Stimulated activated CD8-positive, alpha-beta memory T cell treated with anti-CD3 and anti-CD28 coated beads, Interleukin-12 subunit alpha, Interleukin-12 subunit beta, amount 100 ng/mL, for 4 hours (primary cell): ENCODE data around the gene FRMD4B.
"Not testable (repeated sequence)": the region's sequence is repeated elsewhere in the genome, so short reads cannot be mapped to it uniquely, and the experiment has no call there.

Source experiments
- DNase-seq: peaks from one replicate; pipeline ENCODE4 v3.0.0-alpha.2; 2020; ENCODE audit warnings: low read depth

The FRMD4B gene

DNA sequence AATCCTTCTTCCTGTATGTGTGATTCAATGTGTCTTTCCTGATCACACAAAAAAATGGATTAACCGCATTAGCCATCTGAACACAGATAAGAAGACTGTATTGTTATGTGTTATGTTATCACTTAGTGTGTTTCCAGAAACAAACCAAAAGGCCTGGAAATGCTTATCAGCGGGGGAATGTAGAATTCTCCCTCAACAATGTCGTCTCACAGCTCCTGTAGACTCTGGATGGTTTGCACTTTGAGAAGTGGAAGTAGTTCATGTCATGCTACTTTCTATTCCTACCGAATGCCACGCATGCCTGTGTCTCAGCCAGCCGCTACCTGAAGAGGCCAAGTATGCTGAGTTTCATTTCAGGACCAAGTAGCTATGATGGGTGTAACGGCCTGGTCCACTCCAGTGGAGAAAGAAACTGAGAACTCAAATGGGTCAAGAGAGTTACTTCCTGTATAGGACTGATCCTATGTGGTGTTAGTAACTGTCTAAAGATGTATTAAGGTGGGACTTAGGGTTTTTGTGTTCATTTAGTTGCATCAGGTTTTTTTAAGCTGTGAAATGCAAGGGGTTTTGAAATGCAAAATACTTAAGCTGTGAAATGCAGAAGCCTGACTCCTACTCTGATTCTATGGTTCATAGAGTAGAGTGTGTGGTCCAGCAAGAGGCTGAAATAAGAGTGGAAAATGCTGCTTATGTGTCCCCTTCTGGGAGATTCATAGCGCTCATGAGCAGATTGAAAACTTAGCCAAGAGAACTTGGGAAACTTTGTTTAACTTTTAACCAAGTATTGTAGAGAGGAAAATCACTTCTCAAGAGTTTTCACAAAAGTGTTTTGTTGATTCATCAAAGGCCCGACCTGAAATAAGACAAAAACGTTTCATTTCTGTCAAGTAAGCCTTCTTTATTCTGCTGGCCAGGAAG, 145.0 kb downstream of the FRMD4B start:
- no peak for DNase-seq

GRCh38 chr3:69239063-69239462, 146.8 kb downstream of the FRMD4B start:
- DNase-seq: no peak

- DNase-seq: no peak
Measured at GRCh38 chr3:69236812-69237707, 148.8 kb downstream of the FRMD4B start.

GRCh38 chr3:69235882-69236281, 150.0 kb downstream of the FRMD4B start:
- no peak for DNase-seq

DNA sequence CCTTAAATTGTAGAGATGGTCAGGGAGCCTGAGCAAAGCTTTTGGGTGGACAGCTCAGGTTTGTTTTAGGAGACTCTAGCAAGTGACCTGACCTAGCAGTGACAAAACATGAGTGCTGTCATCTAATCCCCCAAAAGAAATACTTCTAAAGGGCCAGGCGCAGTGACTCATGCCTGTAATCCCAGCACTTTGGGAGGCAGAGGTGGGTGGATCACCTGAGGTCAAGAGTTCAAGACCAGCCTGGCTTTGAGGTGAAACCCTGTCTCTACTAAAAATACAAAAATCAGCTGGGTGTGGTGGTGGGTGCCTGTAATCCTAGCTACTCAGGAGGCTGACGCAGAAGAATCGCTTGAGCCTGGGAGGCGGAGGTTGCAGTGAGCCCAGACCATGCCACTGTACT, 150.7 kb downstream of the FRMD4B start:
- DNase-seq: not testable (repeated sequence)

DNA sequence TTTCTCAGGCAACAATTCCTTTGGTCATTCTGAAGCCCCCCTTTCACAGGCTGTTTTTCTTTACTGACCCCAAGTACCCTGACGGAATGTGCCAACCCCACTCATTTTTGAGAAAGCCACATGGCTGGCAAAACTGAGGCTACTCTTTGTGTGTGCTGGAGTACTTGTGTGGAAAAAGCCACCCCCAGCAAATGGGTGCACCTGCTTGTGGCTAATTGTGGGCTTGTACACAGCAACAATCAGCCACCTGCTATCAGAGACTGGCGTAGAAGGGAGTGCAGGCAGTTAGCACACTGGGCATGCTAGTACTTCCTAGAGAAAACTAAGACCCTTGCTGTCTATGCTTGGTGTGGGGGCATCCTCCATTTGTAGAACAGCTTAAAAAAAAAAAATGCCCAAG, 153.4 kb downstream of the FRMD4B start:
- no peak for DNase-seq

DNA sequence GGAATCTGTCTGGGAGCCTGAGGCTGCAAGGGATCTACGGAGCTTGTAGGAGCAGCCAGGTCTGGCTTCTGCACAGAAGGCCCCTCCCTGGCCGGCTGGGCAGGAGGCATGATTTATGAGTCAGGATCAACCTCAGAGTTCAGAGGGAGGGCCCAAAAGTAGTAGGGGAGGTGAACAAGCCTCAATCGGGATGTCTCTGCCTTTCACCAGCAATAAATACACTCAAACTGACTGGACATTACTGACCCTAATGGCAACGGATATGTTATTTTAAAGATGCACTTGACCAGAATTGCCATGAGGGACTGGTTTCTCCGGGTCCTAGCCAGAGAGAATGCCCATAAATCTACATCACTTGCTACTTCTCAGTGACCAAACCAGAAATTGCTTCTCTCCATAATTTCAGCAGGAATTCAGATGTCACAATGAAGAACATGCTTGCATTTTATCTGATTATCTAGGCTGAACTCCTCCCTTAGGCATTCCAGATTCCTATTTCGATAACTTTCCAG, 153.9 kb downstream of the FRMD4B start:
- DNase-seq: no peak

GRCh38 chr3:69226071-69226470, 159.8 kb downstream of the FRMD4B start:
- DNase-seq: no peak

GRCh38 chr3:69219101-69219708, 166.7 kb downstream of the FRMD4B start:
- no peak for DNase-seq

DNA sequence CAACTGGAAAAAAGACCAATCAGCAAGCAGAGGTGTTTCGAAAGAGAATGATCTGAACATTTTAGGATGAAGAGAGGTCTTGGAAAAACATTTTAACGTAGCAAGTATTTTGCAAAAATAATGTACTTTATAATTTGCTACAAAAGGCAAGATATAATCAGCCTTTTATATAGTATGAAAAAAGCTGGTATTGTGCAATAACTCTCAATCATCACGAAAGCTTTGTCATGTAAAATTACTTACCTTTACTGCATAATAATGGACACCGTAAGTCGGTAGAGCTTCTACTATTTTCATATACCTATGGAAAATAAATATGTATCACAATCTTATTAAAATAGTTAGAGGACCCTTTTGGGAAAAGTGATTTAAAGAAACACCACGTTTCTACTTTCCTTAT, 167.8 kb downstream of the FRMD4B start:
- DNase-seq: no peak

- no peak for DNase-seq
Measured at GRCh38 chr3:69216981-69217380, 168.9 kb downstream of the FRMD4B start.

DNA sequence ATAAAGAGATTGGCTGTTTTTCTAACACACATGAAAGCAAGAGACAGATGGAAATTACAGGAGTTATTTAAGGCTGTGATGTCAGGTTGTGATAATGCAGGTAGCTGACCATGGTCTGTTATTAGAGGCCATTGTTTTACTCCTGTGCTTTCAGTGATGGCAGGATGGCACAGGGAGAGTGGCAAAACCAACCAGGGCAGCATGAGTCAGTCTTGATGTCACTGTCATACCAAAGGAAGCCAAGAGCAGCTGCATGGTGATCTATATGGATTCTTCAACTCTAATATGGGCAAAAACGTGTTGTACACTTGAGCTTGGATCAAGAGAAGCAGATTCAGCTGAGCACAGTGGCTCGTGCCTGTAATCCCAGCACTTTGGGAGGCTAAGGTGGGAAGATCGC, 171.6 kb downstream of the FRMD4B start:
- DNase-seq: no peak

DNA sequence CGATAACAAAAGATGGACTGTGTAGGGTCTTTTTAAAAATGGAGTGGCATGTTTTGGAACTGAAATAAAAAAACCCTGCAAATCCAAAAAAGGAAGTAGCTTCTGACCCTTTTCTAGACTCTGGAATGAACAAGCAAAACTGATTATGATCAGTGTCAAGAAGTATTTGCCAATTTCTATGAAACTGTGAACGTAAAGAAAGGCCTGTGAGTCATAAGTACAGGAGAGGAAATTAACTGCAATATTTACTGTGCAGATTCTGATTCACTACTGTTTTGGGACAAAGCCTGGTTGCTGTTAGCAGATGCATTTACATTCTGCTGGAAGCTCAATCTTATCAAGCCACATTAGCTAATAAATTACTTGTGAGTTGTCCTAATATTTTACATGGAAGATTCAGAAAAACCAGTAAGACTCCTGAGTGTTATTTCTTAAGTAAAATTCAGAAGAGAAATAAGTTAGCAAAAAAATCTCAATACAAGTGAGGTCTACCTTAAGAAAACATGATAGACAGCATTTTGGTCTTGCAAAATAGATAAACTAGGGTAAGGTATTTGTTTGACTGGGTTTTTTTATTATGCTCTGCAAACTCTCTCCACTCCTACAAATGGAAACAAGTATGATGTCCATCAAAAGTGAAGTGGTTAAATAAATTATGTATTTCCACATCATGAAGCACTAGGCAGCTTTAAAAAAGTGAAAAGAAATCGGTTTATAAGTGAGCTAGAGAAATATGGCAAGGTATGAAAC, 173.3 kb downstream of the FRMD4B start:
- DNase-seq: no peak

DNA sequence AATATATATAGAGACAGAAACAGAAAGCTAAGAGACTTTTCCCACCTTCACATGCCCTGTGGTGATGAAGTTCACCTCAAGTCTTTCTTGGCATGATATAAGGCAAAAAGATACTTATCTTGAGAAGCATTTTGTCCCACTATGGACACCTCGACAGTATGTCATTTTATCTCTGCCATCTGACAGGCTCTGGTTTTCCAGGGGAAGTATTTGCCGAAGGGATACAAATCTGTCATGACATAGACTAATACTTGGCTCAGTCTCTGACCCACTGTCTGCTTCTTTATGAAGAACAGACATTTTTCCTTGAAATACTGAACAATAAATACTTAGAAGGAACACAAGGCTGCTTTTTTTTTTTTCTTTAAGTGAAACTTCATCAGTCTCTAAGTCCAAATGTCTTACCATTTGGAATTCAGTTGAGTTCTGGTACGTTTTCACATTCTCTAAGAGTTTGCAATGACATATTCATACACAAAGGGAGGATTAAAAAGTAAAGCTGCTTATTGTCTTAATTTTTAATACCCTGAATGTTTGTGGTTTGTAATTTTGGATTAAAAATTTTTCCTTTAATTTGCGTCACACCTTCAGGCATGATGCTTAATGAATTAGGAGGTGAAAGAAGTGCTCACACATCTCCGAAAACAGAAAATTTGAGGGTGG, 175.7 kb downstream of the FRMD4B start:
- DNase-seq: no peak

GRCh38 chr3:69209413-69209812, 176.5 kb downstream of the FRMD4B start:
- DNase-seq: no peak

- no peak for DNase-seq
Measured at GRCh38 chr3:69207031-69207430, 178.9 kb downstream of the FRMD4B start.

GRCh38 chr3:69205385-69205784, 180.5 kb downstream of the FRMD4B start:
- no peak for DNase-seq

DNA sequence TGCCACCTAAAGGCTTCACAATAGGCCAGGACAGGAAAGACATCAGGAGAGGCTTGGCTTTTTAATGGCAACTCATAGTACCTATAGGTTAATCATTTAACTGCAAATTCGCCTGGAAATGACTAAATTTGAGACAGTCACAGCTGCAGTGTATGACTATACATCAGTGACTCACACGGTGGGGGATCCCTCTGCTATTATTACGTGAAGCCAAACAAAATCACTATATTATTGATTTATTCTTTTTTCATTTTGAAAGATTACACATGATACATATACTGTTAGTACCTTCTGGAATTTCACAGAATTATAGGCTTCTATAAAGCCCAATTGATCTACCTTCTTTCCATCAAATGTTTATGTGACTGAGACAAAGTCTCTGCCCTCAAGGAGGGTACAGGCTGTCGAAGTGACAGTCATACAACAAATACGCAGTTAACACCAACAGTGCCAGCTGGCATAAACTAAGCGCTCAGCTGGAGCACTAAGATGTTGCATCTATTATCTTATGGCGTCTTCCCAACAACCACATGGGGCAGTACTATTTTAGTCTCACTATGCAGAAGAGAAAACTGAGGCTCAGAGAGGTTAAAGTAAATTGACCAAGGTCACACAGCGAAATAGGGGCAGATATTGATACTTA, 181.5 kb downstream of the FRMD4B start:
- no peak for DNase-seq

DNA sequence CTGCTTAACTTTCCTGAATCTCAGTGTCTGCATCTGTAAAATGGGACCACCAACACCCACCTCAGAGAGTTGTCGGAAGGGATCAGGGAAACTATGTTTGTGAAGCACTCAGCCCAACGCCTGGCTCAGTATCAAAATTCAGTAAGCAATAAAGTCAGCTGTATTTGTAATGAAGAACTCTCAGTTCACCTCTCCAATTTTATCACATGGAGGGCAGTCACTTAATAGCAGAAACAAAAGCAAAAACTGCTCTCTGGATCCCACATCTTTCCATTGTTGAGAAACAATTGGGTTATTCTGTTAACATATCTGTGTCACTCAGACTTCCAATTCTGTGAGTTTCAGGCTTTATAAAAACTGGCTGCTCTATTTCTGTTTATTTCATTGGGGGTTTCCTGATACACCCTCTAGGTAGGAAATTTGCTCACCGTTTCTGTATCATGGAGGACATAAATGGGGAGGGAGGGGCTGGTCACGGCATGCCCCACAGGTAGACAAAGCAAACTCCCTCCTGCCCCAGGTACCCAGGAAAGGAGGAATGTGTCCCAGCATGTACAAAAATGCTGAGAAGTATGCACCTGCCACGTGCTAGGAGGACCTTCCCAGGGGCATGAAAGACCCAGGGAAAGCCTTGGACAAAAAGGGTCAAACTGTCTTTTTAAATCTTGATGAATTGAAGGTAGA, 182.1 kb downstream of the FRMD4B start:
- no peak for DNase-seq

GRCh38 chr3:69201658-69202057, 184.2 kb downstream of the FRMD4B start:
- DNase-seq: no peak
